ENCODE results near the gene ST8SIA5.

ST8SIA5 gene

GRCh38 chr18:46629361-46629760 lies 127.5 kb downstream of the ST8SIA5 start:
- Histone ChIP-seq H3K27me3 (replicated peaks) (no peaks in the 10 kb centered on the region), H3K36me3 (replicated peaks) (no peaks in the 10 kb centered on the region), H3K4me3 (ENCODE audit: low read depth, low read length) (no peak overlapping the region), H3K27ac (no peak overlapping the region)
- TF ChIP-seq CTCF (IDR thresholded peaks at IDR 0.05; ENCODE audit: low read depth, low read length, missing control alignments) = no peak
- in situ Hi-C loops (cut with HindIII; ENCODE audit: low pct_ligation_motif_present, low sequenced_read_pairs) = no loop called here
- no peak for DNase-seq

- no peaks in the 10 kb centered on the region for H3K36me3 ChIP-seq (replicated peaks)
- DNase-seq = no peak
- in situ Hi-C loops (cut with HindIII; ENCODE audit: low pct_ligation_motif_present, low sequenced_read_pairs) = no loop called here
- TF ChIP-seq CTCF (IDR thresholded peaks at IDR 0.05; ENCODE audit: low read depth, low read length, missing control alignments) = no peak
- no peaks in the 10 kb centered on the region for H3K27me3 ChIP-seq (replicated peaks)
- no peak overlapping the region for H3K27ac ChIP-seq
- no peak overlapping the region for H3K4me3 ChIP-seq (ENCODE audit: low read depth, low read length)
Measured at GRCh38 chr18:46628206-46628605, 128.6 kb downstream of the ST8SIA5 start.

- no peak for TF ChIP-seq CTCF (IDR thresholded peaks at IDR 0.05; ENCODE audit: low read depth, low read length, missing control alignments)
- in situ Hi-C loops (cut with HindIII; ENCODE audit: low pct_ligation_motif_present, low sequenced_read_pairs) = no loop called here
- H3K27me3 ChIP-seq (replicated peaks) = no peaks in the 10 kb centered on the region
- DNase-seq = no peak
- H3K36me3 ChIP-seq (replicated peaks) = no peaks in the 10 kb centered on the region
- no peak overlapping the region for H3K4me3 ChIP-seq (ENCODE audit: low read depth, low read length)
- no peak overlapping the region for H3K27ac ChIP-seq
Measured at GRCh38 chr18:46627136-46627535, 129.7 kb downstream of the ST8SIA5 start.

- no peak overlapping the region for H3K4me3 ChIP-seq (ENCODE audit: low read depth, low read length)
- no peaks in the 10 kb centered on the region for H3K27me3 ChIP-seq (replicated peaks)
- TF ChIP-seq CTCF (IDR thresholded peaks at IDR 0.05; ENCODE audit: low read depth, low read length, missing control alignments) = no peak
- H3K36me3 ChIP-seq (replicated peaks) = no peaks in the 10 kb centered on the region
- no peak for DNase-seq
- no peak overlapping the region for H3K27ac ChIP-seq
- in situ Hi-C loops (cut with HindIII; ENCODE audit: low pct_ligation_motif_present, low sequenced_read_pairs) = no loop called here
Measured at GRCh38 chr18:46625069-46625468, 131.8 kb downstream of the ST8SIA5 start.

GRCh38 chr18:46624127-46624526 lies 132.7 kb downstream of the ST8SIA5 start:
- DNase-seq = no peak

More at GRCh38 chr18:46624127-46624526, 132.7 kb downstream of the ST8SIA5 start:
- no peaks in the 10 kb centered on the region for H3K36me3 ChIP-seq (replicated peaks)
- H3K27ac ChIP-seq = no peak overlapping the region
- H3K27me3 ChIP-seq (replicated peaks) = no peaks in the 10 kb centered on the region
- no peak for TF ChIP-seq CTCF (IDR thresholded peaks at IDR 0.05; ENCODE audit: low read depth, low read length, missing control alignments)
- H3K4me3 ChIP-seq (ENCODE audit: low read depth, low read length) = no peak overlapping the region
- in situ Hi-C loops (cut with HindIII; ENCODE audit: low pct_ligation_motif_present, low sequenced_read_pairs) = no loop called here
